Neuronal stem cell (in vitro differentiated cells): ENCODE data around the gene CAMKV.

Experiments
- DNase-seq: peaks from one replicate; pipeline ENCODE4 v3.0.0-alpha.2; 2013; ENCODE audit warnings: low spot score
- H2AFZ ChIP-seq: one replicate; pipeline ENCODE4 v1.6.1; 2013; ENCODE audit warnings: mild to moderate bottlenecking, low read length, inconsistent platforms
- H2AK5ac ChIP-seq: 2 replicates; pipeline ENCODE4 v1.6.1; 2013; ENCODE audit warnings: low read depth, mild to moderate bottlenecking, inconsistent platforms, low read length, moderate library complexity, mixed read lengths
- H2BK120ac ChIP-seq: 2 replicates; pipeline ENCODE4 v1.6.1; 2013; ENCODE audit warnings: low read depth, mild to moderate bottlenecking, inconsistent platforms, low read length, moderate library complexity, mixed read lengths
- H2BK12ac ChIP-seq: one replicate; pipeline ENCODE4 v1.6.1; 2013; ENCODE audit warnings: low read length, inconsistent platforms
- H2BK15ac ChIP-seq: 2 replicates; pipeline ENCODE4 v1.6.1; 2013; ENCODE audit warnings: mild to moderate bottlenecking, low read length, inconsistent platforms, mixed read lengths
- H2BK5ac ChIP-seq: one replicate; pipeline ENCODE4 v1.6.1; 2013; ENCODE audit warnings: inconsistent platforms, mild to moderate bottlenecking, low read length, moderate library complexity
- H3K14ac ChIP-seq: one replicate; pipeline ENCODE4 v1.6.1; 2013; ENCODE audit warnings: low read length, inconsistent platforms
- H3K18ac ChIP-seq: 2 replicates; pipeline ENCODE4 v1.6.1; 2013; ENCODE audit warnings: low read length, inconsistent platforms
- H3K23ac ChIP-seq: 2 replicates; pipeline ENCODE4 v1.6.1; 2013; ENCODE audit warnings: low read depth, mild to moderate bottlenecking, mixed read lengths, low read length, inconsistent platforms; ENCODE audit not compliant: poor library complexity
- H3K27ac ChIP-seq: replicated peaks from 3 replicates; pipeline ENCODE4 v1.5.1; 2013; ENCODE audit warnings: low read length, inconsistent platforms
- H3K27me3 ChIP-seq, 3 experiments: 2 replicates each; pipeline ENCODE4 v1.6.1; 2013; ENCODE audit warnings: low read length in 3 of 3, mild to moderate bottlenecking in 2 of 3, inconsistent platforms in 1 of 3, low read depth in 1 of 3, mixed read lengths in 1 of 3, moderate library complexity in 1 of 3; ENCODE audit not compliant: control insufficient read depth in 3 of 3, insufficient read depth in 3 of 3
- H3K36me3 ChIP-seq, 2 donors: replicated peaks in 1 of 2; 2 replicates each; pipeline ENCODE4 v1.6.1; 2013; ENCODE audit warnings: low read length in 2 of 2; ENCODE audit not compliant: control insufficient read depth in 2 of 2, insufficient read depth in 2 of 2
- H3K4ac ChIP-seq: 2 replicates; pipeline ENCODE4 v1.6.1; 2013; ENCODE audit warnings: inconsistent platforms, mild to moderate bottlenecking, low read length, moderate library complexity
- H3K4me1 ChIP-seq, 2 donors: 1 replicate in 1 of 2; 2 replicates in 1 of 2; pipeline ENCODE4 v1.6.1; 2013; ENCODE audit warnings: low read length in 2 of 2, low read depth in 1 of 2; ENCODE audit not compliant: control insufficient read depth in 2 of 2, insufficient read depth in 1 of 2
- H3K4me2 ChIP-seq: one replicate; pipeline ENCODE4 v1.6.1; 2013; ENCODE audit warnings: mild to moderate bottlenecking, low read length, inconsistent platforms; ENCODE audit not compliant: insufficient read depth, poor library complexity, severe bottlenecking
- H3K4me3 ChIP-seq, 2 donors: 2 replicates each; pipeline ENCODE4 v1.5.1; 2013; ENCODE audit warnings: low read length in 2 of 2, mild to moderate bottlenecking in 2 of 2, inconsistent platforms in 1 of 2, moderate library complexity in 1 of 2
- H3K79me1 ChIP-seq: one replicate; pipeline ENCODE4 v1.6.1; 2013; ENCODE audit warnings: low read depth, mild to moderate bottlenecking, inconsistent platforms, low read length, moderate library complexity
- H3K9ac ChIP-seq: one replicate; pipeline ENCODE4 v1.6.1; 2013; ENCODE audit warnings: mild to moderate bottlenecking, low read depth, low read length, inconsistent platforms; ENCODE audit not compliant: poor library complexity
- H3K9me3 ChIP-seq, 2 donors: replicated peaks in 1 of 2; 2 replicates each; pipeline versions ENCODE3 to v1.6.1; 2013; ENCODE audit warnings: low read length in 2 of 2, mild to moderate bottlenecking in 2 of 2, inconsistent platforms in 1 of 2, low read depth in 1 of 2, mixed read lengths in 1 of 2, moderate library complexity in 1 of 2; ENCODE audit not compliant: control insufficient read depth in 2 of 2, insufficient read depth in 1 of 2
- H4K8ac ChIP-seq: one replicate; pipeline ENCODE4 v1.6.1; 2013; ENCODE audit warnings: low read depth, mild to moderate bottlenecking, inconsistent platforms, low read length, moderate library complexity
- H4K91ac ChIP-seq: one replicate; pipeline ENCODE4 v1.6.1; 2013; ENCODE audit warnings: low read length, low read depth, mild to moderate bottlenecking, inconsistent platforms; ENCODE audit not compliant: poor library complexity
- WGBS, 2 donors: extraction: QIAGEN DNeasy Blood & Tissue Kit; methylation state at CpG; one replicate each; pipeline ENCODE4 v1.1.7; 2013; ENCODE audit warnings: missing lambda C conversion rate in 2 of 2, mixed read lengths in 1 of 2; ENCODE audit not compliant: insufficient read length in 2 of 2, insufficient replicate concordance in 1 of 2; ENCODE audit errors: extremely low coverage in 2 of 2; 5-methylcytosine and 5-hydroxymethylcytosine counted together

Gene CAMKV

DNA sequence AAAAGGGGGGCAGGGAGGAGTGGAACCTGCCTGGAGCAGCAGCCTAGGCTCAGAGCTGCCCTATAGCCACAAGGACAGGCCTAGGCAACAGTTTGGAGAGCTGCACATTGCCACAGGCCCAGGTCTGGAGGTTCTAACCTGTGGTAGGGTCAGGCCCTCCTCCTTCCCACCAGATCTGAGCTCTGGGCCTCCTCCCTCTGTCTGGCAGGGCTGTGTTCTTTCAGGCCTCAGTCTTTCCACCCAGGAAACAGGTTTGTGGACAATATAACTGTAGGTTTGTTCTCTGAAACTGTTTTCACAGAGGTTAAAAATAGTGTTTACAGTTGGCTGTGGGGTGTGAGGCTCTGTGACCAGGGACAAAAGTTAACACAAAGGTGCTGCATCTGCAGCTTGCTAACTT, 9.0 kb upstream of the CAMKV start:
- H4K91ac ChIP-seq, result no peak overlapping the region
- peaks cover 2% of the 10 kb centered on the region for H3K79me1 ChIP-seq
- no peak overlapping the region for H2AFZ ChIP-seq
- no peak overlapping the region for H3K27ac ChIP-seq
- H2BK12ac ChIP-seq, result peak overlapping the region; percentile 47
- no peak overlapping the region for H3K23ac ChIP-seq
- DNase-seq, result no peak
- no peak overlapping the region for H3K9ac ChIP-seq
- no peaks in the 10 kb centered on the region for H3K27me3 ChIP-seq
- no peak overlapping the region for H3K4me3 ChIP-seq
- H3K4me1 ChIP-seq, result peaks cover 25 to 33% of the 10 kb centered on the region in 2 donors
- H2BK120ac ChIP-seq, result peak overlapping the region; percentile 27
- no peaks in the 10 kb centered on the region for H3K36me3 ChIP-seq
- no peak overlapping the region for H3K4ac ChIP-seq
- H3K14ac ChIP-seq, result peak overlapping the region; percentile 59
- H3K18ac ChIP-seq, result peak overlapping the region; percentile 69
- peaks cover 0 to 1% of the 10 kb centered on the region in 2 donors for H3K9me3 ChIP-seq
- no peak overlapping the region for H3K4me2 ChIP-seq
- no peak overlapping the region for H2BK5ac ChIP-seq
- no peak overlapping the region for H4K8ac ChIP-seq
- H2BK15ac ChIP-seq, result peak overlapping the region; percentile 30
- H2AK5ac ChIP-seq, result peak overlapping the region; percentile 25

DNA sequence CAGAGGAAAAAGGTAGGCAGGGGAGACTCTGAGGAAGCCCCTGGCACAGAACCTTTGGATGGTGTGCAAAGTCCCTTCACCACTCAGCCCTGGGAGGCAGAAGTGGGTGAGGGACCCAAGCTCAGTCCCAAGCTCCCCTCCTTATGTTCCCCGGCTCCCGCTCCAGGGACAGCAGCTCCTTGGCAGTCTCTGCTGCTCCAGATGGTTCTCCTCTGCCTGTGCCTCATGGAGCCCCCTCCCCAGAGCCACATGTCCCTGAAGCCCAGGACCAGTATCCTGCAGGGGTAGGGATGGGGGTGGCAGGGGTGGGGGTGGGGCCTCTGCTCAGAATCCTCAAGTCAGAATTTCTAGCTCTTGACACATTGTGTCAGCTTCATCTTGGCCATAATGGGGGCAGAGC, 8.0 kb upstream of the CAMKV start:
- Histone ChIP-seq H2BK15ac (peak overlapping the region; percentile 10), H3K23ac (no peak overlapping the region), H3K18ac (peak overlapping the region; percentile 85), H3K4ac (peak overlapping the region; percentile 26), H2AFZ (no peak overlapping the region), H3K4me2 (no peak overlapping the region), H2BK120ac (no peak overlapping the region), H2BK5ac (no peak overlapping the region), H2BK12ac (peak overlapping the region; percentile 33), H3K9me3 (peaks cover 0 to 1% of the 10 kb centered on the region in 2 donors), H4K91ac (no peak overlapping the region), H3K4me3 (no peak overlapping the region), H3K27me3 (no peaks in the 10 kb centered on the region), H4K8ac (no peak overlapping the region), H3K9ac (no peak overlapping the region), H2AK5ac (no peak overlapping the region), H3K79me1 (peaks cover 2% of the 10 kb centered on the region), H3K4me1 (peaks cover 25 to 40% of the 10 kb centered on the region in 2 donors), H3K36me3 (no peaks in the 10 kb centered on the region), H3K14ac (no peak overlapping the region), H3K27ac (no peak overlapping the region)
- WGBS, 2 donors, result no CpG with 5 or more reads among the region's 2 CpGs
- DNase-seq, result no peak

DNA sequence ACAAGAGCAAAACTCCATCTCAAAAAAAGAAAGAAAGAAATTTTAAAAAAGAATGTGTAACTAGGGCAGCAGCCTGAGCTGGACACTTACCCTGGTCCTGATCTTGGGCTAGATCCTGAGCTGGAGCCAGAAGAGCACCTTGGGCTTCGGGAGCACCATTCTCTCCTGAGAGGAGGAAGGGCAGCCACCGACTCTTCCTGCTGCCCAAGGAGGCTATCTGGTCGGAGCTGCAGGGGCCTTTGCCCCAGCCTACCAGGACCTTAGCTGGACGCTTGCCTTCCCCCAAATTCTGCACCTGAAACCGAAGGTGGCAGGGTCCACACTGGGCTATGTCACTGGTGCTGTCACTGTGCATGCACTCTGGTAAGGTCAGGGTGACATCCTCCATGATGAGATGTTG, 6.9 kb upstream of the CAMKV start:
- no peak for DNase-seq
- Histone ChIP-seq H3K9me3 (peaks cover 0 to 1% of the 10 kb centered on the region in 2 donors), H2BK12ac (no peak overlapping the region), H3K14ac (no peak overlapping the region), H3K23ac (no peak overlapping the region), H3K4me2 (no peak overlapping the region), H3K4me1 (peaks cover 27 to 40% of the 10 kb centered on the region in 2 donors), H3K9ac (no peak overlapping the region), H3K79me1 (peaks cover 2% of the 10 kb centered on the region), H2BK5ac (peak overlapping the region; percentile 70), H3K4me3 (no peak overlapping the region), H2AFZ (no peak overlapping the region), H2BK120ac (no peak overlapping the region), H2BK15ac (no peak overlapping the region), H2AK5ac (peak overlapping the region; percentile 48), H3K27ac (no peak overlapping the region), H3K4ac (no peak overlapping the region), H3K36me3 (no peaks in the 10 kb centered on the region), H3K18ac (no peak overlapping the region), H4K8ac (no peak overlapping the region), H3K27me3 (no peaks in the 10 kb centered on the region), H4K91ac (no peak overlapping the region)
- WGBS, 2 donors, result no CpG with 5 or more reads among the region's 5 CpGs

DNA sequence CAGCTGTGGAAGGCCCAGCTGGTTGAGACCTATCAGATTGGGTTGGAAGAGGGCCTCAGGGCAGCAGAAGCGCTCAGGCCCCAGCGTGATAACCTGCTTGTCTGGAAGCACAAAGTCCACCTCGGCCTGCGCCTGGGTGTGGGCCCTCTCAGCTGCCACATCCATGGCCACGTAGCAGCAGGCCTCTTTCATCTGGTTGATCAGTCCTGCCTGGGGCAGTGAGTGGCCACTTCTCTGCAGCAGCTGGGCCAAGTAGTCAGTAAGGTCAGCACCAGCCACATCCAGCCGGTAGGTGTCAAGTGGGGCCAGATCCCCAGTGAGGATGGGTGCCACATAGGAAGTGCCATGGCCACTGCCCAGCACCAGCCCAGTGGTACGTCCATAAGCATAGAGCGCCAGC, 3.9 kb upstream of the CAMKV start:
- peak overlapping the region; percentile 46 for H2BK12ac ChIP-seq
- peak overlapping the region; percentile 54 for H2BK15ac ChIP-seq
- H3K23ac ChIP-seq, result peak overlapping the region; percentile 44
- H3K14ac ChIP-seq, result no peak overlapping the region
- H4K8ac ChIP-seq, result no peak overlapping the region
- H3K9ac ChIP-seq, result peak overlapping the region; percentile 66
- H4K91ac ChIP-seq, result no peak overlapping the region
- H3K4me1 ChIP-seq, result peaks cover 19 to 39% of the 10 kb centered on the region in 2 donors
- H3K4me2 ChIP-seq, result no peak overlapping the region
- no peak overlapping the region for H3K4ac ChIP-seq
- H2AFZ ChIP-seq, result no peak overlapping the region
- H3K27ac ChIP-seq, result no peak overlapping the region
- H3K9me3 ChIP-seq, result peaks cover 0 to 1% of the 10 kb centered on the region in 2 donors
- H3K36me3 ChIP-seq, result no peaks in the 10 kb centered on the region
- H2BK120ac ChIP-seq, result no peak overlapping the region
- peaks cover 2% of the 10 kb centered on the region for H3K79me1 ChIP-seq
- H3K4me3 ChIP-seq, result peak overlapping the region in 1 of 2 donors; percentile 7
- H3K27me3 ChIP-seq, result peaks cover 0 to 3% (median 0%) of the 10 kb centered on the region in 3 experiments
- peak overlapping the region; percentile 19 for H3K18ac ChIP-seq
- DNase-seq, result no peak
- peak overlapping the region; percentile 47 for H2AK5ac ChIP-seq
- WGBS, 2 donors, result no CpG with 5 or more reads among the region's 8 CpGs
- no peak overlapping the region for H2BK5ac ChIP-seq
